Gastroesophageal sphincter (tissue), 4 donors: ENCODE measurements around the gene A1BG. TPM values are rescaled to one million over a fixed set of nuclear protein-coding genes. Genes with fewer than 3 reads are reported as not detected.

Experiments
- ATAC-seq: fragments of 150-250 bp; one replicate; pipeline ENCODE4 v1.9.1; 2016; ENCODE audit warnings: mild to moderate bottlenecking, moderate library complexity
- H3K27ac ChIP-seq, 4 donors: fragments of 200-600 bp; sonication (generic) in 3 of 4; 1 replicate in 3 of 4; 2 replicates in 1 of 4; pipeline ENCODE4 v1.5.1; 2016 to 2019
- H3K27me3 ChIP-seq: fragments of 200-600 bp; sonication (generic); one replicate; pipeline ENCODE4 v1.5.1; 2019
- H3K36me3 ChIP-seq, 2 donors: fragments of 200-600 bp; sonication (generic); one replicate each; pipeline ENCODE4 v1.5.1; 2019; ENCODE audit warnings: control low read depth in 1 of 2
- H3K4me1 ChIP-seq, 3 donors: fragments of 200-600 bp; sonication (generic); 1 replicate in 2 of 3; 2 replicates in 1 of 3; pipeline ENCODE4 v1.5.1; 2016 to 2019; ENCODE audit warnings: control low read depth in 2 of 3
- H3K4me3 ChIP-seq, 2 donors: fragments of 200-600 bp; sonication (generic); one replicate each; pipeline ENCODE4 v1.5.1; 2019; ENCODE audit warnings: mild to moderate bottlenecking in 1 of 2, moderate library complexity in 1 of 2
- H3K9me3 ChIP-seq, 3 donors: fragments of 200-600 bp; sonication (generic); one replicate each; pipeline ENCODE4 v1.5.1; 2017 to 2019; ENCODE audit warnings: control low read depth in 2 of 3
- CTCF ChIP-seq, 4 experiments: fragments of 200-600 bp in 2 of 4; fragments of 450-650 bp in 2 of 4; sonication (generic) in 1 of 4; IDR thresholded peaks; one replicate each; pipeline ENCODE4 v1.5.1; 2017 to 2019; ENCODE audit warnings: antibody characterized with exemption in 4 of 4, mild to moderate bottlenecking in 2 of 4, moderate library complexity in 2 of 4
- EP300 ChIP-seq: sonication (generic); formaldehyde crosslinking; IDR thresholded peaks from one replicate; pipeline ENCODE4 v1.6.1; 2017; ENCODE audit warnings: antibody characterized with exemption, mild to moderate bottlenecking
- POLR2A ChIP-seq, 2 donors: fragments of 450-650 bp; IDR thresholded peaks; one replicate each; pipeline ENCODE4 v1.6.1; 2017; ENCODE audit warnings: antibody characterized with exemption in 2 of 2, mild to moderate bottlenecking in 2 of 2, moderate library complexity in 1 of 2
- POLR2AphosphoS5 ChIP-seq: sonication (generic); formaldehyde crosslinking; IDR thresholded peaks from one replicate; pipeline ENCODE4 v1.6.1; 2017; ENCODE audit warnings: antibody characterized with exemption
- WGBS, 2 donors: methylation state at CpG; one replicate each; pipeline ENCODE4 v1.1.5; 2018; ENCODE audit warnings: low coverage in 1 of 2; 5-methylcytosine and 5-hydroxymethylcytosine counted together
- total RNA-seq, 4 donors: library from RNA; depleted of rRNA; stranded (reverse); fragments of >200 nt; gene quantifications; one replicate each; pipeline ENCODE4 v1.1.0, GENCODE V29; 2016

A1BG gene
- total RNA-seq, 4 donors from 2014 or later: 2.3 to 20.7 (median 7.5) TPM

- Histone ChIP-seq H3K9me3 (no peaks in the 10 kb centered on the region), H3K27me3 (no peaks in the 10 kb centered on the region), H3K27ac (no peak overlapping the region), H3K4me3 (no peak overlapping the region), H3K36me3 (no peaks in the 10 kb centered on the region), H3K4me1 (peaks cover 0 to 2% (median under 1%) of the 10 kb centered on the region in 3 donors)
- WGBS, 2 donors: 82 to 92% methylated on average over 4 of the region's 4 CpGs
- no peak for TF ChIP-seq CTCF (IDR thresholded peaks at IDR 0.05)
- no peak for TF ChIP-seq POLR2AphosphoS5
- no peak for TF ChIP-seq EP300
- TF ChIP-seq POLR2A (IDR thresholded peaks at IDR 0.05): no peak
- no peak for ATAC-seq
These were observed 20.9 kb upstream of the A1BG start for GRCh38 chr19:58374200-58374599.

GRCh38 chr19:58372311-58373133 lies 19.2 kb upstream of the A1BG start:
- WGBS, 2 donors: 60 to 80% methylated on average over 2 to 7 of the region's 15 CpGs
- no peaks in the 10 kb centered on the region for H3K4me1 ChIP-seq
- peaks cover 0 to 6% of the 10 kb centered on the region in 2 donors for H3K36me3 ChIP-seq
- no peaks in the 10 kb centered on the region for H3K9me3 ChIP-seq
- H3K27me3 ChIP-seq: peaks cover 7% of the 10 kb centered on the region
- H3K4me3 ChIP-seq: no peak overlapping the region
- no peak for ATAC-seq
- no peak overlapping the region for H3K27ac ChIP-seq
- no peak for TF ChIP-seq POLR2A (IDR thresholded peaks at IDR 0.05)
- no peak for TF ChIP-seq EP300
- no peak for TF ChIP-seq CTCF (IDR thresholded peaks at IDR 0.05)
- TF ChIP-seq POLR2AphosphoS5: no peak

DNA sequence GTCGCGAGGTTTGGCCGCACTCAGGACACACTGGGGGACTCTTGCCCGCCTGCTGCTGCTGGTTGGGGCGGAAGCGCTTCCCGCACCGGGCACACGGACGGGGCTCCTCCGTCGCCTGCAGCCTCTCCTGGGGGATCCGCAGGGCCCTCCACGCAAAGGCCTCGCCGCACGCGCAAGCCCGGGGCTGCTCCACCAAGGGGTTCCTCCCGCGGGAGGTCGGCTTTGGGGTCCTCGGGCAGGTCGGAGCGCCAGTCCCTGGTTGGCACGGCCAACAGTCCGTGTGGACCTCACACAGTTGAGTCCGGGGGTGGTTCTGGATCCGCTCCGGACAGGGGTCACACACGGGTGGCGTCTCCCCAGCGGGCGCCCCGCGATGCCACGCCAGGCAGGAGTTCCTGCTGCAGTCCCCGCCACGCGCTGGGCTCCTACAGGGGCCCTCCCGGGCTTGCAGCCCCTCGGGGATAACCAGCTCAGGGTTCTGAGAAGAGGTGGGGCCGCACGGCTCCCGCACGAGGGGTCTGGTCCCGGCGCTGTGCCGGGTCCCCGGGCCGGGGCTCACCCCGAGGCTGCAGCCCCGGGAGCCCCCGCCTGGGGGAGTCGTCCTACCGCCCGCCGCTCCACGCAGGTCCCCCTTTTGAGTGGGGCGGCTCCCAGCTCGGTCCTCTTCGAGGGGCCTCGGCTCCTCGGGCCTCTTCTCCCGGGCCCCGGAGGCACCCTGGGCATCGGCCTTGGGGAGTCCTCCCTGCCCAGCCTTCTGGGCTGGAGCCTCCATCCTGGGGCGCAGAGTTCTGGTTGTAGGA lies 15.5 kb upstream of the A1BG start:
- TF ChIP-seq CTCF (IDR thresholded peaks at IDR 0.05): no peak
- no peak overlapping the region for H3K27ac ChIP-seq
- ATAC-seq: no peak
- no peak overlapping the region for H3K4me3 ChIP-seq
- H3K4me1 ChIP-seq: no peaks in the 10 kb centered on the region
- H3K9me3 ChIP-seq: no peaks in the 10 kb centered on the region
- WGBS, 2 donors: 82% methylated on average over 10 of the region's 68 CpGs; no CpG with 5 or more reads in 1 of the 2 donors
- H3K36me3 ChIP-seq: peaks cover 0 to 19% of the 10 kb centered on the region in 2 donors
- peaks cover 22% of the 10 kb centered on the region for H3K27me3 ChIP-seq

DNA sequence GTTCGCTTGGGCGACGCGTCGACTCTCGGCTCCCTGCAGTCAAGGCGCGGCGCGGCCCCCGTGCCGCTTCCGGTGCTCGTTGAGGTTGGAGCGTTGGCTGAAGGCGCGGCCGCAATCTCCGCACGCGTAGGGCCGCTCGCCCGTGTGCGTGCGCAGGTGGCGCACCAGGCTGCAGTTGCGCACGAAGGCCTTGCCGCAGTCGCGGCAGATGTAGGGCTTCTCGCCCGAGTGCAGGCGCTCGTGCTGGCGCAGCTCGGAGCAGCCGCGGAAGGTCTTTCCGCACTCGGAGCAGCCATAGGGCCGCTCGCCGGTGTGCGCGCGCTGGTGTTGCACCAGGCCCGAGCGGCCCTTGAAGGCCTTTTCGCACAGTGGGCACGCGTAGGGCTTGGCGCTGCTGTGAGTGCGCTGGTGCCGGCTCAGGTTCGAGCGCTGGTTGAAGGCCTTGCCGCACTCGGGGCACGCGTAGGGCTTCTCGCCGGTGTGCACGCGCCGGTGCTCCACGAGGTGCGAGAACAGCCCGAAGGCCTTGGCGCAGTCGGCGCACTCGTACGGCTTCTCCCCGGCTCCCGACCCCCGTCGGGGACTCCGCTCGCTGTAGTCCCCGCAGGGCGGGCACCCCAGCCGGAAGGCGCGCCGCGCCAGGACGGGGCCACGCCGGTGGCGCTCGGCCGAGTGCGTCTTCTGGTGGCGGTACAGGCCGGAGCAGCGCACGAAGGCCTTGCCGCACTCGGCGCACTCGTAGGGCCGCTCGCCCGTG lies 14.6 kb upstream of the A1BG start:
- Histone ChIP-seq H3K9me3 (no peaks in the 10 kb centered on the region), H3K27ac (no peak overlapping the region), H3K4me1 (peaks cover 0 to 7% (median 0%) of the 10 kb centered on the region in 3 donors), H3K36me3 (peaks cover 0 to 19% of the 10 kb centered on the region in 2 donors), H3K4me3 (no peak overlapping the region), H3K27me3 (peaks cover 22% of the 10 kb centered on the region)
- TF ChIP-seq POLR2AphosphoS5 (no peak), CTCF (IDR thresholded peaks at IDR 0.05) (no peak), EP300 (no peak), POLR2A (IDR thresholded peaks at IDR 0.05) (no peak)
- no peak for ATAC-seq
- 56 to 67% methylated on average over 1 to 11 of the region's 106 CpGs for WGBS, 2 donors
